Skeletal muscle cell (primary cell): ENCODE data around the gene USP22.

ENCODE experiments used
- DNase-seq: peaks from one replicate; pipeline ENCODE4 v3.0.0-alpha.2; 2010; ENCODE audit warnings: low read depth
- H3K4me3 ChIP-seq: 2 replicates; pipeline ENCODE4 v1.5.1; 2011; ENCODE audit warnings: low read depth, mild to moderate bottlenecking, control low read depth, low read length, moderate library complexity

The USP22 gene

DNA sequence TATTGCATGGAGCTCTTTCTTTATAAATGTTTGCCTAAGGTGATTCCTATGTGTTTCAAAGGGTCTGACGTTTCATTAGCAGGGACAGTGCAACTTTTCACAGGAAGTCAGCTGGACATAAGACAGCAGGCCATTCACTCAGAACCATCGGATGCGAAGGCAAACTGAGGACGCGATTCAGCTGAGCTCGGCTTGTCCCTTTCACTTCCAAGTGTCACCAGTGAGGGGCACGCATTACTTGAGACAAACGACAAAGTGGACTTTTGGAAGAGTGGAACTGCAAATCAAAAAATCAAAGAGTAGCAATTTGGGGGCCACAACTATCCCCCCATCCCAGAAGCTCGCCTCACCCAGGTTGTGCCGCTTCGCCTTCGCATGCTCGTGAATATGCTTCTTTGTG lies 14.6 kb downstream of the USP22 start:
- DNase-seq = no peak
- H3K4me3 ChIP-seq = no peak overlapping the region

DNA sequence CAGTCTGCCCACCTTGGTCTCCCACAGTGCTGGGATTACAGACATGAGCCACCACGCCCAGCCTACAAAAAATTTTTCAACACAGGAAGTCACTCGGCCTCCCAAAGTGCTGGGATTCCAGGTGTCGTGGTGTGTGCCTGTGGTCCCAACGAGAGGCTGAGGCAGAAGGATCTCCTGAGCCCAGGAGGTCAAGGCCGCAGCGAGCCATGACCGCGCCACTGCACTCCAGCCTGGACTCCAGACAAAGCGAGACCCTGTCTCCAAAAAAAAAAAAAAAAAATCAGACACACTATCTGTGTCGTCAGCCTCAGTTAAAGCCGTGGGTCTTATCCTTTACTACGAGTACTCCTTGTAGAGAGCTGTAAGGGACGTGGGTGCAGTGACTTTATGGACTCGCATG lies 15.8 kb downstream of the USP22 start:
- no peak for DNase-seq
- no peak overlapping the region for H3K4me3 ChIP-seq

DNA sequence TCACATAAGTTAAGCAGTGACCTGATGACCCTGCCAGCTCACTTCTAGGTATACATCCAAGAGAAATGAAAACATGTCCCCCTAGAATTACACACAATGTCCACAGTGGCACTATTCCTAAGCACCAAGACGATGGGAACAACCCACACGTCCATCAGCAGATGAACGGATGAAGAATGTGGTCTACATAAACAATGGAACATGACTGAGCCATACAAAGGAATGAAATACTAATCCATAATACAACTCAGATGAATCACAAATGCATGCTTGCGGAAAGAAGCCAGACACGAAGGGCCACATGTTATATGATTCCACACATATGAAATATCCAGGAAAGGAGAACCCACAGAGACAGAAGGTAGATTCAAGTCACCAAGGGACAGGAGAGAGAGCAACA lies 17.4 kb downstream of the USP22 start:
- no peak for DNase-seq
- H3K4me3 ChIP-seq = no peak overlapping the region

GRCh38 chr17:21024024-21024423 lies 18.8 kb downstream of the USP22 start:
- no peak for DNase-seq
- H3K4me3 ChIP-seq = no peak overlapping the region

GRCh38 chr17:21021208-21021803 lies 21.5 kb downstream of the USP22 start:
- no peak for DNase-seq
- H3K4me3 ChIP-seq = no peak overlapping the region

- DNase-seq = no peak
- H3K4me3 ChIP-seq = no peak overlapping the region
These were observed 22.2 kb downstream of the USP22 start for GRCh38 chr17:21020622-21021021.

DNA sequence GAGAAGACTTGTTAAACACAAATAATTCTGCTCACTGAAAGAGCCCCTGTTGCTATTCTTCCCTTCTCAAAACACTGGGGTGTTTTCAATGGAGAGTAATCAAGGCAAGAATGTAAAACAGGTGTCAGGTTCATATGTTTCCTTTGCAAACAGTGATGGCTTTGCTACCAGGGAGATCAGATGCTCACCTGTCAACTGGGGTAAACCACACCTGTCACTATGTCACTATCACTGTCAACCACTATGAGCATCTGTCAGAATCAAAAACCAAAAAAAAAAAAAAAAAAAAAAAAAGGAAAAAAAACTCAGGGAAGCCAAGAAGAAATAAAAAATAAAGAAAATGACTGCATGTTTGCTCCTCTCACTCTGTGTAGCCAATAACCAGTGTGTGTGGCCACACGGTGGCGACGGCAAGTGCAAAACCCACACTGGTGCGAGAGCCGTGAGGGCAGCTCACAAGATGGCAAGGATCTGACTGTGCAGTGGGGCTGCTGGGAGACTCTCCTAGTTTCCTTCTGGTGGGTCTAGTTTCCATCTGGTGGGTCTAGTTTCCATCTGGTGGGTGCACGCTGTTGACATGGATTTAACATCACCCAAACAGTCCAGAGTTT lies 22.7 kb downstream of the USP22 start:
- no peak for DNase-seq
- H3K4me3 ChIP-seq = no peak overlapping the region

DNA sequence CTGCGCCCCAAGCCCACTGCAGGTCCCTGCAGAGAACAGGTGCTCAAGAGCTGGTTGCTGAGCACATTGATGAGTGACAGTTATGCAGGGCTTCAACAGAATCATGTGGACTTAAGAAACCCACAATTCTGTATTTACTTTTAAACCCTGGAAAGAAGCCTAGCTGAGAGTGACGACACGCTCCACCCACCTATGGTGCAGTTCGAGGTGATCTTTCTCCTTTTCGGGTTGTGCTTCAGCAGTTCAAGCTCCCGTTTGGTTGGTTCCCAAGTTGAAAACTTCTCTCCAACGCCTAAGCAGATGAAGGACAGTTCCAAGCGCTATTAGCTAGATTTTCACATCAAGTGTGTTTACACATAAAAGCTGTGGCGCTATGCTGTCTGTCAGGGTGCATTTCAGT lies 23.9 kb downstream of the USP22 start:
- DNase-seq = no peak
- no peak overlapping the region for H3K4me3 ChIP-seq

DNA sequence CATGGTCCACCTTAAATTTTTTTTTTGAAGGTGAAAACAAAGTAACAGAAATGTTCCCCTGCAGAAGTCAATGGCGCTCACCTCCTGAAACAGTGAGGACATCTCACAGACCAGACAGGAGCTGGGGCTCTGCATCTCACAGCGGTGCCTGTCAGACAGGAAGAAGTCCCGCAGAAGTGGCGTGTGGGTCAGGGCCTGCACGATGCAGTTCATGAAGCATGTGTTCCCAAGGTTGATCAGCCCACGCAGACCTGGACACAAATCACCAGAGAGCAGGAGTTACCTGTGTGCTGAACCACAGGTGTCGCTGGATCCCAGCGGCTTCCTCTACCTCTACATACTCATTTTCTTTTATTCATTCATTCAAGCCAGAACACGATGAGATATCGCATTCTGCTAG lies 24.9 kb downstream of the USP22 start:
- no peak overlapping the region for H3K4me3 ChIP-seq
- DNase-seq = no peak

DNA sequence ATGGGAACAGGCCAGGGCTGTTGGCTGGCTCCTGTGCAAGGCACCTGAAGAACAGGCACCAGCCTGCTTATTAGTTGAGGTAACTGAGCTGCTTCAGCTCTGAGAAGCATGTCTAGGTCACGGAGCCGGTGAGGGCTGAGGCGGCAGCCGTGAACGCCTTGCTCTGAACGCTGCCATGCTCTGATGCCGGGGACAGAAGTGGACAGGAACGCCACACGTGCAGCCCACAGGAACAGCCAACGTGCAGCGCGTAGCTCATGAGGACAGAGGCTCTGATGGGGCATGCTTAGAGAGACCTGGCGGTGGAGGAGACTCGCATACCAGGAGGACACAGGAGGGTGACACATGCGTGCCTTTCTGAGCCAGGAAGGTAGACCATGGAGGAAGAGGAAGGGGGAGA lies 25.6 kb downstream of the USP22 start:
- H3K4me3 ChIP-seq = no peak overlapping the region
- DNase-seq = no peak

DNA sequence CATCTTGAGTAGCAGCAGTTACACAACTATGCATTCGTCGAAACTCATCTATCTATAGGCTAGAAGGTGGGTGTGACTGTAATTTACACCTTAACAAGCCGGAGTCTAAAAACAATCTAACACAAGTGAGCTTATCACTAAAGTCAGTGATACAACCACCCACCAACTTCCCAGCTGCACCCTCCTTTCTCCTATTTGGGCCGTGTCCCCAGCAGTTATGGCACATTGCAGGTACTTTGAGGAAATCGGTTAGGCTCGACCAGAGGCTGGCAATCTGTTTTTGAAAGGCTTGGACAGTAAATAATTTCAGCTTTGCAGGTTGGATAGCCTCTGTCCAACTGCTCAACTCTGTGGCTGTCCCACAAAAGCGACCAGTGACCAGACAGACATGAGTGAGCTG lies 26.0 kb downstream of the USP22 start:
- H3K4me3 ChIP-seq = no peak overlapping the region
- DNase-seq = no peak

GRCh38 chr17:21015564-21015963 lies 27.2 kb downstream of the USP22 start:
- no peak overlapping the region for H3K4me3 ChIP-seq
- no peak for DNase-seq

DNA sequence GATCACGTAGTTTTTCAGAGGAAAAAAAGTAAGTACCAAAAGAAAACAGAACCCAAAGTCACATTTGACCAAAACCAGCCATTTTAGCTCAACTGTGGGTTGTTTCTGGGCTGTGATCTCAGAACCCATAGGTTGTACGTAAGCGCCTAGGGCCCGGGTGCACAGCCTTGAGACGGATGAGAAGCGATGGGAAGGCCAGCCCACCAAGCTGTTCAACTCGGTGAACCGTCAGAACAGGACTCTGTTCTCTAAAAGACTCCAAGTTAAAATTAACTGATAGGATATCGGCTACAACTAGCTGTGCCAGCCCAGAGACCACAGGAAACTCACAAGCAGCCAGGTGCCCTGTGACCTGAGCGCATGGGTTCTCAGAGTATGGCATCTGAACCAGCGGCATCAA lies 28.3 kb downstream of the USP22 start:
- DNase-seq = no peak
- H3K4me3 ChIP-seq = no peak overlapping the region

DNA sequence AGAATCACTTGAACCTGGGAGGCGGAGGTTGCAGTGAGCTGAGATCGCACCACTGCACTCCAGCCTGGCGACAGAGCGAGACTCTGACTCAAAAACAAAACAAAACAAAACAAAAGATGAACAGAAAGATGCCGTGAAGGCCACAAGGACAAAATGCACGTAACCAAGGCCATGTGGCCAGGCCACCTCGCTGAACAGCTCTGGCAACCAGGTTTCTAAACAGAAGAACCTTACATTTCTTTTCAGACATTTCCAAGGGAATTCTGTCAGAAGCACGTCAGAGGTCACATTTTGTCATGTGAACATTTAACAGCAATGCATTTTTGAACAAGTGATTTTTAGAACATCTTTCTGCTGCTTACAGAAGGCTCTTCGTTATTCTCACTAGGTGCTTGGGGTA lies 28.8 kb downstream of the USP22 start:
- DNase-seq = no peak
- no peak overlapping the region for H3K4me3 ChIP-seq

DNA sequence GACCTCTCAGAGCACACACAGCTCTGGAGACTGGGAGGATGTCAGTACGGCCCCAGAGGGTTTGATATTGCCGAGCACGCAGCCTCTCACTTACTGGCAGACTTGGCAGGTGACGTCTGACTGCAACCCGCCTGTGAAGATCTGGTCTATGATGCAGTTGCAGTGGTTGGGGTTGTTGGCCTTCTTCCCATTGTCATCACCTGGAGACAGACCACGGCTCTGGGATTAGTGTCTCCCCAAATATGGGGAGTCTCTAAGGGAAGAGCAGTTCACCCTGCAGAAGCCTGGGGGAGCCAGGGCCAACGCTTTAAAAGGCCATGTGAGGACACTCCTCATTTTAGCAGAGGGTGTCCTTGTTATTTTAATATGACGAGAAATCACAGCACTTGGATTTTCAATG lies 30.1 kb downstream of the USP22 start:
- no peak overlapping the region for H3K4me3 ChIP-seq
- no peak for DNase-seq

- DNase-seq = no peak
- H3K4me3 ChIP-seq = no peak overlapping the region
These were observed 31.9 kb downstream of the USP22 start for GRCh38 chr17:21010705-21011596.

DNA sequence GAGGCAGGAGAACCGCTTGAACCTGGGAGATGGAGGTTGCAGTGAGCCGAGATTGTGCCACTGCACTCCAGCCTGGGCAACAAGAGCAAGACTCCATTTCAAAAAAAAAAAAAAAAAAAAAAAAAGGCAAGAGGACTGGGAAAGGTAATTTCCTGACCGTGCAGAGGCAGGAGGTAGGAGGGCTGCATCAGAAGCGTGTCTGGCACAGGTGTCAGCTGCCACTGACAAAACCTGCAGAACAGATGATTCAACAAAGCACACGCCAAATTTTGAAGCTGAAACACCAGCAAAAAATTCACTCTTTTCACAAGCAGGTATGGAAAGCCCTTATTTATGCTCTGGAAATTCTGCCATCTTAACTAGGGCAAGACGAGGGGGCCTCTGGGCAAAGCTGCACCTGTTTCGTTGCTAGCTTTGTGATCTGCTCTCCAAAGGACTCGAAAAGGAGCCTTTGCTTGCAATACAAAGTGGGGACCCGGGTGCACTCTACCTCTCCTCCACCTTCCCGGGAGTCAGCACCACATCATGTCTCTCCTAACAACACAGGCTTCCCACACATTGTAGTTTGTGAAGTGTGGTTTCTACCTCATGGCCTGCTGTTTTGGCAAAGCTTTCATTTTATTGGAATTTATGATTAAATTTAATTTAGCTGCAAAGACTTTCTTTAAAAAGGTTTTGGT lies 33.7 kb downstream of the USP22 start:
- no peak for DNase-seq
- no peak overlapping the region for H3K4me3 ChIP-seq

DNA sequence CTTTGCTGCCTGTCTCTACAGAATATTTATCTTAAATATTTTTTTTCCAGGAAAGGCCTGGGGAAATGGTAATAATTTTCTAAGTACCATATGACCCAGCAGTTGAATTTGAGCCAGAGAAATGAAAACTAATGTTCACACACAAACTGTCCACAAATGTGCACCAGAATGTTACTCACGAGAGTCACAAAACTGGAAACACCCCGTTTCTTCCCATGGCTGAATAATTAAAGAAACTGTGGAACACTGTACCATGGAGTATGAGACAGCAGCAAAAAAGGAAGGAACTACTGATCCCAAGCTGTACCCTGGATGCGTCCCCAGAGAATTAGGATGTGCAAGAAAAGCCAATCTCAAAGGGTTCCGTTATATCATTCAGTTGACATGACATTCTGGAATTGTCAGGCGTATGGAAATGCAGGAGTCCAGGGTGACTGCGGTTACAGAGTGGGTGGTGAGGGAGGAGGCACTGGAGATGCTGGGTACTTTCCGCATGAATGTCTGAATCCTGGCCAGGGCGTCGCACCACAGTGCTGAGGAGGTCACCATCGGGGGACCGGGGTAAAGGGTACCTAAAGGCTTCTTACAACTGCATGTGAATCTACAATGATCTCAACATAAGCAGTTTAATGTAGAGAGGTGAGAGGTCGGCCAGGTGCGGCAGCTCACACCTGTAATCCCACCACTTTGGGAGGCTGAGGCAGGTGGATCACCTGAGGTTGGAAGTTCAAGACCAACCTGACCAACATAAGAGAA lies 34.5 kb downstream of the USP22 start:
- H3K4me3 ChIP-seq = no peak overlapping the region
- DNase-seq = no peak

DNA sequence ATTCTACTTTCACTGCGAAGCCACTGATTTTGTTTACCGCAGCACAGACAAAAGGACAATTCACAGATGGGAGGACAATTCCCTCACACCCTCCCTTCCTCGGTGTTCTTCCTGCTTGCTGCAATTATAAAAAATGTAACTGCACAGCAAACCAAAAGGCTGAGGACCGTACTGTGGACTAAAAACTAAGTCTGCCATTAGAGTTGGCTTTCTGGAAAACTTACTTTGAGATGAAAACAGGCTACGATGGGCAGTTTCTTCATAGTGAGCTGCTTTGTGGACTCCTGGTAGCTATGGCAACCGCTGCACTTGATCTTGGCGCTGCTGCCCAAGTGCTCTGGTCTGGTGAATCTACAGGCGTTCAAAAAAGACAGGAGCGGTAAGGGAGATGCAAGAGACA lies 35.2 kb downstream of the USP22 start:
- DNase-seq = no peak
- H3K4me3 ChIP-seq = no peak overlapping the region

DNA sequence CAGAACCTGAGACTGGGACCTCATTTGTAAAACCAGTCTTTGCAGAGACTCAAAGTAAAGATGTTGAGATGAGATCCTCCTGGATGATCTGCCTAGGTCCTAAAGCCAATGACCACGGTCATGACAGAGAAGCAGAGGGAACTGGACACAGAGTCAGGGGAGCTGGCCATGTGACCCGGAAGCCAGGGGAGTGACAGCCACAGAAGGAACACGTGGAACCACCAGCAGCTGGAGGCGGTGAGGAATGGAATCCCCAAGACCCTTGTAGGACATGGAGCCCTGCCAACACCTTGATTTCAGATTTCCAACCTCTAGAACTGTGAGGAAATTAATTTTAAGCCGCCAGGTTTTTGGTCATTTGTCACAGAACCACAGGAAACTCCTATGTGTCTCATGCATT lies 37.0 kb downstream of the USP22 start:
- H3K4me3 ChIP-seq = no peak overlapping the region
- no peak for DNase-seq
